GM23338 (cell line): ENCODE data around the gene ITIH4. TPM values are rescaled to one million over a fixed set of nuclear protein-coding genes. Genes with fewer than 3 reads are reported as not detected.

Experiments used
- ATAC-seq: fragments of 200-7000 bp; cut with Tn5 transposase; 3 replicates; pipeline ENCODE4 v1.9.1; 2020
- DNase-seq: peaks from one replicate; pipeline ENCODE4 v3.0.0-alpha.2; 2015; ENCODE audit warnings: low spot score
- H2AFZ ChIP-seq: fragments of 200-600 bp; sonication (generic); 2 replicates; pipeline ENCODE4 v1.8.0; 2016; ENCODE audit warnings: antibody characterized with exemption, mild to moderate bottlenecking, moderate library complexity
- H3F3A ChIP-seq: fragments of 200-600 bp; sonication (generic); replicated peaks from 2 replicates; pipeline ENCODE4 v1.8.0; 2017; ENCODE audit warnings: antibody characterized with exemption, mixed run types, low read depth
- H3K27ac ChIP-seq: fragments of 200-600 bp; sonication (generic); 2 replicates; pipeline ENCODE4 v1.6.1; 2016; ENCODE audit warnings: low read depth
- H3K27me3 ChIP-seq: fragments of 200-600 bp; sonication (generic); 2 replicates; pipeline ENCODE4 v1.8.0; 2016; ENCODE audit warnings: mild to moderate bottlenecking, mixed run types, moderate library complexity; ENCODE audit not compliant: insufficient read depth
- H3K36me3 ChIP-seq: fragments of 200-600 bp; sonication (generic); 2 replicates; pipeline ENCODE4 v1.8.0; 2016; ENCODE audit warnings: mild to moderate bottlenecking; ENCODE audit not compliant: insufficient read depth
- H3K4me1 ChIP-seq: fragments of 200-600 bp; sonication (generic); 2 replicates; pipeline ENCODE4 v1.8.0; 2016; ENCODE audit warnings: mild to moderate bottlenecking, moderate library complexity; ENCODE audit not compliant: insufficient read depth
- H3K4me2 ChIP-seq: fragments of 200-600 bp; sonication (generic); 2 replicates; pipeline ENCODE4 v1.7.1; 2017; ENCODE audit warnings: mixed run types
- H3K4me3 ChIP-seq: fragments of 200-600 bp; sonication (generic); 2 replicates; pipeline ENCODE4 v1.6.1; 2016; ENCODE audit warnings: mixed run types
- H3K79me2 ChIP-seq: fragments of 200-600 bp; sonication (generic); replicated peaks from 2 replicates; pipeline ENCODE4 v1.8.0; 2017; ENCODE audit warnings: mild to moderate bottlenecking; ENCODE audit not compliant: insufficient read depth
- H3K9me2 ChIP-seq: fragments of 200-600 bp; sonication (generic); 2 replicates; pipeline ENCODE4 v1.8.0; 2017; ENCODE audit not compliant: insufficient read depth
- H4K20me1 ChIP-seq: fragments of 200-600 bp; sonication (generic); replicated peaks from 2 replicates; pipeline ENCODE4 v1.8.0; 2017; ENCODE audit warnings: mild to moderate bottlenecking; ENCODE audit not compliant: insufficient read depth
- H3K27ac Mint-ChIP-seq: 2 replicates; pipeline ENCODE4 v1.8.0; 2020; ENCODE audit warnings: inconsistent platforms, mild to moderate bottlenecking, moderate library complexity, mixed read lengths
- H3K27me3 Mint-ChIP-seq: 3 replicates; pipeline ENCODE4 v1.8.0; 2022; ENCODE audit warnings: low read depth, mild to moderate bottlenecking, moderate library complexity, mixed read lengths, inconsistent platforms; ENCODE audit not compliant: insufficient read depth, poor library complexity
- H3K36me3 Mint-ChIP-seq: 3 replicates; pipeline ENCODE4 v1.8.0; 2021; ENCODE audit warnings: low read depth, mild to moderate bottlenecking, inconsistent platforms, moderate library complexity, mixed read lengths
- H3K4me1 Mint-ChIP-seq: 3 replicates; pipeline ENCODE4 v1.8.0; 2020; ENCODE audit warnings: mild to moderate bottlenecking, inconsistent platforms, mixed read lengths
- H3K4me3 Mint-ChIP-seq: 3 replicates; pipeline ENCODE4 v1.8.0; 2021; ENCODE audit warnings: moderate library complexity, mild to moderate bottlenecking, inconsistent platforms, mixed read lengths
- H3K9me3 Mint-ChIP-seq: 3 replicates; pipeline ENCODE4 v1.8.0; 2020; ENCODE audit warnings: moderate library complexity, mild to moderate bottlenecking, inconsistent platforms, mixed read lengths
- CREB1 ChIP-seq: fragments of 250-450 bp; sonication (Bioruptor Pico); IDR thresholded peaks from 2 replicates; pipeline ENCODE4 v1.5.0; 2020; ENCODE audit warnings: low read depth, mild to moderate bottlenecking, moderate library complexity
- EZH2 ChIP-seq: fragments of 200-600 bp; sonication (generic); IDR thresholded peaks from one replicate; pipeline ENCODE4 v1.8.0; 2017; ENCODE audit warnings: antibody characterized with exemption, mild to moderate bottlenecking, low read depth; ENCODE audit not compliant: unreplicated experiment
- EZH2phosphoT487 ChIP-seq: fragments of 200-600 bp; sonication (generic); IDR thresholded peaks from one replicate; pipeline ENCODE4 v1.8.1; 2018; ENCODE audit warnings: antibody characterized with exemption; ENCODE audit not compliant: unreplicated experiment
- JUNB ChIP-seq: IDR thresholded peaks from one replicate; pipeline ENCODE4 v1.6.1; 2016; ENCODE audit warnings: antibody characterized with exemption; ENCODE audit not compliant: unreplicated experiment
- NANOG ChIP-seq: IDR thresholded peaks from 2 replicates; pipeline ENCODE4 v1.6.1; 2016; ENCODE audit warnings: antibody characterized with exemption, borderline replicate concordance
- POLR2AphosphoS5 ChIP-seq: IDR thresholded peaks from 2 replicates; pipeline ENCODE4 v1.6.1; 2016; ENCODE audit warnings: antibody characterized with exemption, low read depth
- STAT1 ChIP-seq: IDR thresholded peaks from one replicate; pipeline ENCODE4 v1.6.1; 2016; ENCODE audit warnings: antibody characterized with exemption; ENCODE audit not compliant: unreplicated experiment
- ZNF114 ChIP-seq: fragments of 250-450 bp; sonication (Bioruptor Pico); IDR thresholded peaks from 2 replicates; pipeline ENCODE4 v1.5.0; 2020; ENCODE audit warnings: mild to moderate bottlenecking, moderate library complexity
- ZNF331 ChIP-seq: fragments of 250-450 bp; sonication (Bioruptor Pico); IDR thresholded peaks from 2 replicates; pipeline ENCODE4 v1.5.0; 2020; ENCODE audit warnings: low read depth, mild to moderate bottlenecking, moderate library complexity
- polyA plus RNA-seq: library from polyadenylated mRNA; unstranded; fragments of >200 nt; fragmentation: Nextera tagmentation; extraction: Ambion mirVana; gene quantifications from 2 replicates; pipeline ENCODE4 v1.2.1, GENCODE V29; 2016
- total RNA-seq: library from RNA; depleted of rRNA; stranded (reverse); fragments of >200 nt; shearing (Covaris generic); gene quantifications from 2 replicates; pipeline ENCODE4 v1.2.3, GENCODE V29; 2014
- TF ChIP-seq, protein P1 (sequence below): IDR thresholded peaks from 2 replicates; pipeline ENCODE4 v1.6.1; 2016; ENCODE audit warnings: antibody characterized with exemption
- TF ChIP-seq, protein P2 (sequence below), 2 experiments: fragments of 200-600 bp in 1 of 2; sonication (generic) in 1 of 2; conservative IDR thresholded peaks; 2 replicates each; pipeline versions ENCODE4 v1.5.1 to v1.6.1; 2016 to 2017; ENCODE audit warnings: antibody characterized with exemption in 2 of 2, low read depth in 2 of 2, mild to moderate bottlenecking in 2 of 2, moderate library complexity in 1 of 2
- TF ChIP-seq, protein P3 (sequence below): fragments of 250-450 bp; sonication (Bioruptor Pico); IDR thresholded peaks from 2 replicates; pipeline ENCODE4 v1.5.0; 2020; ENCODE audit warnings: mild to moderate bottlenecking, moderate library complexity
- TF ChIP-seq, protein P4 (sequence below): IDR thresholded peaks from one replicate; pipeline ENCODE4 v1.6.1; 2018; ENCODE audit warnings: antibody characterized with exemption; ENCODE audit not compliant: unreplicated experiment

Gene ITIH4
- total and polyA plus RNA-seq, 2 experiments from 2014 or later, result 0.82 to 1.4 TPM

DNA sequence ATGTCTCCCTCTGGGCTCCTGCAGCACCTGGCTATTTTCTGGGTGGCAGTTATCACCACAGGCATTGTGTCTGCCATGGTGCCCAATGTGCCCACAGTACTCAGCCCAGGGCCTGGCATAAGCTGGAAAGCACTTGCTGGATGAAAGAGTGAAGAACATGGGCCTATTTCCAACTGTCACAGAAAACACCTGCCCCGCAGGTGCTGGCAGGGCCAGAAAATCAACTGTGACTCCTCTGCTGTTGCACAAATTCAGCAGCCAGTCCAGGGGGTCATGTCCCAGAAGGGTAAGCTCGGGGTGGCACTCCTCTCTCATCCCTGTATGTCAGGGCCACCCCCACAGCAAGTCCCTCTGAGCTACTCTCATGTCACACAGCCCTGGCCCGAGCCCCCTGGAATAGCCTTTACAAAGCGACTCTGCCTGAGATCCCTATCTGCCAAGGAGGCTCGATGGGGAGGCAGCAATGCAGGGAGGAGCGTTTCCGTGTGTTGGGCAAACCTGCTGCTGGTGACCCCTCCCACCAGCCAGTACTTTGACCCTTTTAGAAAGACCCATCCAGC is 18.9 kb downstream of the ITIH4 start:
- no peaks in the 10 kb centered on the region for H3K79me2 ChIP-seq
- Mint-ChIP-seq H3K36me3 (no peaks in the 10 kb centered on the region), H3K27me3 (peaks cover 9% of the 10 kb centered on the region), H3K4me3 (no peak overlapping the region), H3K4me1 (no peaks in the 10 kb centered on the region; the same call in 2 of the 3 replicates), H3K9me3 (no peaks in the 10 kb centered on the region), H3K27ac (no peak overlapping the region)
- no peak overlapping the region for H3K27ac ChIP-seq
- no peaks in the 10 kb centered on the region for H4K20me1 ChIP-seq
- H3K4me3 ChIP-seq, result no peak overlapping the region
- DNase-seq, result no peak
- no peaks in the 10 kb centered on the region for H3F3A ChIP-seq
- H3K4me2 ChIP-seq, result no peak overlapping the region
- ATAC-seq, result no peak
- TF ChIP-seq ZNF331, result no peak
- TF ChIP-seq, protein P1, sequence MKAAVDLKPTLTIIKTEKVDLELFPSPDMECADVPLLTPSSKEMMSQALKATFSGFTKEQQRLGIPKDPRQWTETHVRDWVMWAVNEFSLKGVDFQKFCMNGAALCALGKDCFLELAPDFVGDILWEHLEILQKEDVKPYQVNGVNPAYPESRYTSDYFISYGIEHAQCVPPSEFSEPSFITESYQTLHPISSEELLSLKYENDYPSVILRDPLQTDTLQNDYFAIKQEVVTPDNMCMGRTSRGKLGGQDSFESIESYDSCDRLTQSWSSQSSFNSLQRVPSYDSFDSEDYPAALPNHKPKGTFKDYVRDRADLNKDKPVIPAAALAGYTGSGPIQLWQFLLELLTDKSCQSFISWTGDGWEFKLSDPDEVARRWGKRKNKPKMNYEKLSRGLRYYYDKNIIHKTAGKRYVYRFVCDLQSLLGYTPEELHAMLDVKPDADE, result no peak
- TF ChIP-seq, protein P2, sequence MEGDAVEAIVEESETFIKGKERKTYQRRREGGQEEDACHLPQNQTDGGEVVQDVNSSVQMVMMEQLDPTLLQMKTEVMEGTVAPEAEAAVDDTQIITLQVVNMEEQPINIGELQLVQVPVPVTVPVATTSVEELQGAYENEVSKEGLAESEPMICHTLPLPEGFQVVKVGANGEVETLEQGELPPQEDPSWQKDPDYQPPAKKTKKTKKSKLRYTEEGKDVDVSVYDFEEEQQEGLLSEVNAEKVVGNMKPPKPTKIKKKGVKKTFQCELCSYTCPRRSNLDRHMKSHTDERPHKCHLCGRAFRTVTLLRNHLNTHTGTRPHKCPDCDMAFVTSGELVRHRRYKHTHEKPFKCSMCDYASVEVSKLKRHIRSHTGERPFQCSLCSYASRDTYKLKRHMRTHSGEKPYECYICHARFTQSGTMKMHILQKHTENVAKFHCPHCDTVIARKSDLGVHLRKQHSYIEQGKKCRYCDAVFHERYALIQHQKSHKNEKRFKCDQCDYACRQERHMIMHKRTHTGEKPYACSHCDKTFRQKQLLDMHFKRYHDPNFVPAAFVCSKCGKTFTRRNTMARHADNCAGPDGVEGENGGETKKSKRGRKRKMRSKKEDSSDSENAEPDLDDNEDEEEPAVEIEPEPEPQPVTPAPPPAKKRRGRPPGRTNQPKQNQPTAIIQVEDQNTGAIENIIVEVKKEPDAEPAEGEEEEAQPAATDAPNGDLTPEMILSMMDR (conservative IDR thresholded peaks at IDR 0.05; ENCODE audit: low read depth in 2 of 2), result no peak
- TF ChIP-seq EZH2, result no peak
- TF ChIP-seq, protein P3, sequence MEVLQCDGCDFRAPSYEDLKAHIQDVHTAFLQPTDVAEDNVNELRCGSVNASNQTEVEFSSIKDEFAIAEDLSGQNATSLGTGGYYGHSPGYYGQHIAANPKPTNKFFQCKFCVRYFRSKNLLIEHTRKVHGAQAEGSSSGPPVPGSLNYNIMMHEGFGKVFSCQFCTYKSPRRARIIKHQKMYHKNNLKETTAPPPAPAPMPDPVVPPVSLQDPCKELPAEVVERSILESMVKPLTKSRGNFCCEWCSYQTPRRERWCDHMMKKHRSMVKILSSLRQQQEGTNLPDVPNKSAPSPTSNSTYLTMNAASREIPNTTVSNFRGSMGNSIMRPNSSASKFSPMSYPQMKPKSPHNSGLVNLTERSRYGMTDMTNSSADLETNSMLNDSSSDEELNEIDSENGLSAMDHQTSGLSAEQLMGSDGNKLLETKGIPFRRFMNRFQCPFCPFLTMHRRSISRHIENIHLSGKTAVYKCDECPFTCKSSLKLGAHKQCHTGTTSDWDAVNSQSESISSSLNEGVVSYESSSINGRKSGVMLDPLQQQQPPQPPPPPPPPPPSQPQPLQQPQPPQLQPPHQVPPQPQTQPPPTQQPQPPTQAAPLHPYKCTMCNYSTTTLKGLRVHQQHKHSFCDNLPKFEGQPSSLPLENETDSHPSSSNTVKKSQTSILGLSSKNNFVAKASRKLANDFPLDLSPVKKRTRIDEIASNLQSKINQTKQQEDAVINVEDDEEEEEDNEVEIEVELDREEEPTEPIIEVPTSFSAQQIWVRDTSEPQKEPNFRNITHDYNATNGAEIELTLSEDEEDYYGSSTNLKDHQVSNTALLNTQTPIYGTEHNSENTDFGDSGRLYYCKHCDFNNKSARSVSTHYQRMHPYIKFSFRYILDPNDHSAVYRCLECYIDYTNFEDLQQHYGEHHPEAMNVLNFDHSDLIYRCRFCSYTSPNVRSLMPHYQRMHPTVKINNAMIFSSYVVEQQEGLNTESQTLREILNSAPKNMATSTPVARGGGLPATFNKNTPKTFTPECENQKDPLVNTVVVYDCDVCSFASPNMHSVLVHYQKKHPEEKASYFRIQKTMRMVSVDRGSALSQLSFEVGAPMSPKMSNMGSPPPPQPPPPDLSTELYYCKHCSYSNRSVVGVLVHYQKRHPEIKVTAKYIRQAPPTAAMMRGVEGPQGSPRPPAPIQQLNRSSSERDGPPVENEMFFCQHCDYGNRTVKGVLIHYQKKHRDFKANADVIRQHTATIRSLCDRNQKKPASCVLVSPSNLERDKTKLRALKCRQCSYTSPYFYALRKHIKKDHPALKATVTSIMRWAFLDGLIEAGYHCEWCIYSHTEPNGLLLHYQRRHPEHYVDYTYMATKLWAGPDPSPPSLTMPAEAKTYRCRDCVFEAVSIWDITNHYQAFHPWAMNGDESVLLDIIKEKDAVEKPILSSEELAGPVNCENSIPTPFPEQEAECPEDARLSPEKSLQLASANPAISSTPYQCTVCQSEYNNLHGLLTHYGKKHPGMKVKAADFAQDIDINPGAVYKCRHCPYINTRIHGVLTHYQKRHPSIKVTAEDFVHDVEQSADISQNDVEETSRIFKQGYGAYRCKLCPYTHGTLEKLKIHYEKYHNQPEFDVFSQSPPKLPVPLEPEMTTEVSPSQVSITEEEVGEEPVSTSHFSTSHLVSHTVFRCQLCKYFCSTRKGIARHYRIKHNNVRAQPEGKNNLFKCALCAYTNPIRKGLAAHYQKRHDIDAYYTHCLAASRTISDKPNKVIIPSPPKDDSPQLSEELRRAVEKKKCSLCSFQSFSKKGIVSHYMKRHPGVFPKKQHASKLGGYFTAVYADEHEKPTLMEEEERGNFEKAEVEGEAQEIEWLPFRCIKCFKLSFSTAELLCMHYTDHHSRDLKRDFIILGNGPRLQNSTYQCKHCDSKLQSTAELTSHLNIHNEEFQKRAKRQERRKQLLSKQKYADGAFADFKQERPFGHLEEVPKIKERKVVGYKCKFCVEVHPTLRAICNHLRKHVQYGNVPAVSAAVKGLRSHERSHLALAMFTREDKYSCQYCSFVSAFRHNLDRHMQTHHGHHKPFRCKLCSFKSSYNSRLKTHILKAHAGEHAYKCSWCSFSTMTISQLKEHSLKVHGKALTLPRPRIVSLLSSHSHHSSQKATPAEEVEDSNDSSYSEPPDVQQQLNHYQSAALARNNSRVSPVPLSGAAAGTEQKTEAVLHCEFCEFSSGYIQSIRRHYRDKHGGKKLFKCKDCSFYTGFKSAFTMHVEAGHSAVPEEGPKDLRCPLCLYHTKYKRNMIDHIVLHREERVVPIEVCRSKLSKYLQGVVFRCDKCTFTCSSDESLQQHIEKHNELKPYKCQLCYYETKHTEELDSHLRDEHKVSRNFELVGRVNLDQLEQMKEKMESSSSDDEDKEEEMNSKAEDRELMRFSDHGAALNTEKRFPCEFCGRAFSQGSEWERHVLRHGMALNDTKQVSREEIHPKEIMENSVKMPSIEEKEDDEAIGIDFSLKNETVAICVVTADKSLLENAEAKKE (CRISPR knock-in tag), result no peak
- TF ChIP-seq NANOG, result no peak
- TF ChIP-seq, protein P4, sequence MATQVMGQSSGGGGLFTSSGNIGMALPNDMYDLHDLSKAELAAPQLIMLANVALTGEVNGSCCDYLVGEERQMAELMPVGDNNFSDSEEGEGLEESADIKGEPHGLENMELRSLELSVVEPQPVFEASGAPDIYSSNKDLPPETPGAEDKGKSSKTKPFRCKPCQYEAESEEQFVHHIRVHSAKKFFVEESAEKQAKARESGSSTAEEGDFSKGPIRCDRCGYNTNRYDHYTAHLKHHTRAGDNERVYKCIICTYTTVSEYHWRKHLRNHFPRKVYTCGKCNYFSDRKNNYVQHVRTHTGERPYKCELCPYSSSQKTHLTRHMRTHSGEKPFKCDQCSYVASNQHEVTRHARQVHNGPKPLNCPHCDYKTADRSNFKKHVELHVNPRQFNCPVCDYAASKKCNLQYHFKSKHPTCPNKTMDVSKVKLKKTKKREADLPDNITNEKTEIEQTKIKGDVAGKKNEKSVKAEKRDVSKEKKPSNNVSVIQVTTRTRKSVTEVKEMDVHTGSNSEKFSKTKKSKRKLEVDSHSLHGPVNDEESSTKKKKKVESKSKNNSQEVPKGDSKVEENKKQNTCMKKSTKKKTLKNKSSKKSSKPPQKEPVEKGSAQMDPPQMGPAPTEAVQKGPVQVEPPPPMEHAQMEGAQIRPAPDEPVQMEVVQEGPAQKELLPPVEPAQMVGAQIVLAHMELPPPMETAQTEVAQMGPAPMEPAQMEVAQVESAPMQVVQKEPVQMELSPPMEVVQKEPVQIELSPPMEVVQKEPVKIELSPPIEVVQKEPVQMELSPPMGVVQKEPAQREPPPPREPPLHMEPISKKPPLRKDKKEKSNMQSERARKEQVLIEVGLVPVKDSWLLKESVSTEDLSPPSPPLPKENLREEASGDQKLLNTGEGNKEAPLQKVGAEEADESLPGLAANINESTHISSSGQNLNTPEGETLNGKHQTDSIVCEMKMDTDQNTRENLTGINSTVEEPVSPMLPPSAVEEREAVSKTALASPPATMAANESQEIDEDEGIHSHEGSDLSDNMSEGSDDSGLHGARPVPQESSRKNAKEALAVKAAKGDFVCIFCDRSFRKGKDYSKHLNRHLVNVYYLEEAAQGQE, result no peak
- no peak for TF ChIP-seq POLR2AphosphoS5
- no peak for TF ChIP-seq ZNF114
- TF ChIP-seq EZH2phosphoT487, result no peak
- TF ChIP-seq JUNB, result no peak
- TF ChIP-seq CREB1, result no peak
- TF ChIP-seq STAT1, result no peak
- 0 out of 2 replicates have a peak, but pooled peaks cover 4% of the 10 kb centered on the region for H3K9me2 ChIP-seq
- no peaks in the 10 kb centered on the region for H3K27me3 ChIP-seq
- H2AFZ ChIP-seq, result no peak overlapping the region
- H3K4me1 ChIP-seq, result no peaks in the 10 kb centered on the region
- H3K36me3 ChIP-seq, result no peaks in the 10 kb centered on the region
